GM23248 (cell line): Measurements from ENCODE around the gene CD63. TPM values are rescaled to one million over a fixed set of nuclear protein-coding genes. Genes with fewer than 3 reads are reported as not detected.

Source experiments
- DNase-seq: peaks from one replicate; pipeline ENCODE4 v3.0.0-alpha.2; 2015
- H2AFZ ChIP-seq: fragments of 200-600 bp; sonication (generic); 2 replicates; pipeline ENCODE4 v1.6.1; 2016; ENCODE audit warnings: antibody characterized with exemption
- H3F3A ChIP-seq: fragments of 200-600 bp; sonication (generic); 2 replicates; pipeline ENCODE4 v1.6.1; 2016; ENCODE audit warnings: mild to moderate bottlenecking, antibody characterized with exemption, mixed run types; ENCODE audit not compliant: insufficient read depth
- H3K27ac ChIP-seq: fragments of 200-600 bp; sonication (generic); 2 replicates; pipeline ENCODE4 v1.5.1; 2016; ENCODE audit warnings: mild to moderate bottlenecking
- H3K27me3 ChIP-seq: fragments of 200-600 bp; sonication (generic); replicated peaks from 2 replicates; pipeline ENCODE4 v1.6.1; 2016; ENCODE audit warnings: mild to moderate bottlenecking; ENCODE audit not compliant: insufficient read depth
- H3K36me3 ChIP-seq: fragments of 200-600 bp; sonication (generic); 2 replicates; pipeline ENCODE4 v1.6.1; 2016; ENCODE audit warnings: low read depth, mild to moderate bottlenecking
- H3K4me1 ChIP-seq: fragments of 200-600 bp; sonication (generic); 2 replicates; pipeline ENCODE4 v1.6.1; 2016; ENCODE audit warnings: mild to moderate bottlenecking; ENCODE audit not compliant: insufficient read depth
- H3K4me2 ChIP-seq: fragments of 200-600 bp; sonication (generic); one replicate; pipeline ENCODE4 v1.6.1; 2016; ENCODE audit warnings: mild to moderate bottlenecking; ENCODE audit not compliant: unreplicated experiment
- H3K4me3 ChIP-seq: fragments of 200-600 bp; sonication (generic); 2 replicates; pipeline ENCODE4 v1.5.1; 2016; ENCODE audit warnings: mild to moderate bottlenecking
- H3K79me2 ChIP-seq: fragments of 200-600 bp; sonication (generic); 2 replicates; pipeline ENCODE4 v1.6.1; 2016; ENCODE audit warnings: mild to moderate bottlenecking; ENCODE audit not compliant: insufficient read depth
- H3K9ac ChIP-seq: fragments of 200-600 bp; sonication (generic); 2 replicates; pipeline ENCODE4 v1.6.1; 2016; ENCODE audit warnings: mild to moderate bottlenecking
- H3K9me2 ChIP-seq: fragments of 200-600 bp; sonication (generic); 2 replicates; pipeline ENCODE4 v1.6.1; 2016; ENCODE audit warnings: mixed run types, mild to moderate bottlenecking, moderate library complexity; ENCODE audit not compliant: insufficient read depth
- H3K9me3 ChIP-seq: fragments of 200-600 bp; sonication (generic); one replicate; pipeline ENCODE4 v1.6.1; 2017; ENCODE audit warnings: low read depth
- H4K20me1 ChIP-seq: fragments of 200-600 bp; sonication (generic); 2 replicates; pipeline ENCODE4 v1.6.0; 2016; ENCODE audit not compliant: insufficient read depth
- EZH2 ChIP-seq: fragments of 200-600 bp; sonication (generic); IDR thresholded peaks from 2 replicates; pipeline ENCODE4 v1.6.1; 2018; ENCODE audit warnings: antibody characterized with exemption, mild to moderate bottlenecking; ENCODE audit not compliant: insufficient read depth, poor library complexity, severe bottlenecking
- EZH2phosphoT487 ChIP-seq: fragments of 200-600 bp; sonication (generic); IDR thresholded peaks from 2 replicates; pipeline ENCODE4 v1.6.1; 2018; ENCODE audit warnings: antibody characterized with exemption, moderate library complexity, mild to moderate bottlenecking, low read depth; ENCODE audit not compliant: insufficient read depth
- WGBS, 2 experiments: methylation state at CpG; one replicate each; pipeline ENCODE4 v1.1.6; 2015 to 2017; ENCODE audit warnings: low lambda C conversion rate in 2 of 2, low coverage in 1 of 2; ENCODE audit errors: missing lambda C conversion rate in 2 of 2; 5-methylcytosine and 5-hydroxymethylcytosine counted together
- in situ Hi-C: fragments of 300-500 bp; cut with MboI; formaldehyde crosslinking; loops from 2 replicates; pipeline ENCODE4 v1.15.0; 2020
- polyA plus RNA-seq: library from polyadenylated mRNA; unstranded; fragments of >200 nt; fragmentation: Nextera tagmentation; extraction: Ambion mirVana; gene quantifications from 2 replicates; pipeline ENCODE4 v1.2.1, GENCODE V29; 2016
- total RNA-seq: library from RNA; depleted of rRNA; stranded (reverse); fragments of >200 nt; shearing (Covaris generic); gene quantifications from 2 replicates; pipeline ENCODE4 v1.2.3, GENCODE V29; 2014

Gene CD63
- total and polyA plus RNA-seq, 2 experiments from 2014 or later: 1,535 to 3,562 TPM

- in situ Hi-C loops: no loop called here
- 92 to 96% methylated on average over 12 to 13 of the region's 13 CpGs for WGBS, 2 experiments
- Histone ChIP-seq H3K9me2 (no peaks in the 10 kb centered on the region), H3K4me3 (no peak overlapping the region), H2AFZ (0 out of 2 replicates have a peak overlapping the region, but pooled peaks have one; percentile 45), H3K36me3 (no peaks in the 10 kb centered on the region), H3K79me2 (no peaks in the 10 kb centered on the region), H3K4me2 (no peak overlapping the region), H3K9ac (no peak overlapping the region), H3K9me3 (no peaks in the 10 kb centered on the region), H3F3A (peaks cover 6% of the 10 kb centered on the region), H3K27ac (no peak overlapping the region), H3K27me3 (no peaks in the 10 kb centered on the region), H4K20me1 (no peaks in the 10 kb centered on the region), H3K4me1 (peaks cover 8% of the 10 kb centered on the region; the same call in 1 of the 2 replicates)
- no peak for TF ChIP-seq EZH2phosphoT487
- no peak for TF ChIP-seq EZH2
- no peak for DNase-seq
Measured at GRCh38 chr12:55682087-55682796, 46.6 kb downstream of the CD63 start.

- 22 to 26% methylated on average over 16 to 17 of the region's 17 CpGs for WGBS, 2 experiments
- H3K9me2 ChIP-seq: no peaks in the 10 kb centered on the region
- H3K79me2 ChIP-seq: no peaks in the 10 kb centered on the region
- peaks cover 8% of the 10 kb centered on the region; the same call in 1 of the 2 replicates for H3K4me1 ChIP-seq
- H3K27ac ChIP-seq: no peak overlapping the region
- H3K9me3 ChIP-seq: no peaks in the 10 kb centered on the region
- peak; percentile 76 for DNase-seq
- TF ChIP-seq EZH2phosphoT487: no peak
- no peak for TF ChIP-seq EZH2
- H3K27me3 ChIP-seq: no peaks in the 10 kb centered on the region
- H3K4me3 ChIP-seq: peak overlapping the region; percentile 32; the same call in 1 of the 2 replicates
- peak overlapping the region; percentile 63 for H3K4me2 ChIP-seq
- peaks cover 6% of the 10 kb centered on the region for H3F3A ChIP-seq
- in situ Hi-C loops: no loop called here
- H3K9ac ChIP-seq: no peak overlapping the region
- no peaks in the 10 kb centered on the region for H4K20me1 ChIP-seq
- H3K36me3 ChIP-seq: no peaks in the 10 kb centered on the region
- H2AFZ ChIP-seq: peak overlapping the region; percentile 45; the same call in 1 of the 2 replicates
Measured at GRCh38 chr12:55681142-55682077, 47.4 kb downstream of the CD63 start.

GRCh38 chr12:55679691-55680090, 49.1 kb downstream of the CD63 start:
- Histone ChIP-seq H4K20me1 (no peaks in the 10 kb centered on the region), H3K36me3 (no peaks in the 10 kb centered on the region), H3K4me3 (no peak overlapping the region), H3K27ac (no peak overlapping the region), H3K9me3 (no peaks in the 10 kb centered on the region), H3K9ac (no peak overlapping the region), H3K4me2 (no peak overlapping the region), H3F3A (peaks cover 6% of the 10 kb centered on the region), H3K27me3 (no peaks in the 10 kb centered on the region), H3K79me2 (no peaks in the 10 kb centered on the region), H3K9me2 (no peaks in the 10 kb centered on the region), H2AFZ (no peak overlapping the region), H3K4me1 (peaks cover 8% of the 10 kb centered on the region; the same call in 1 of the 2 replicates)
- TF ChIP-seq EZH2 (no peak), EZH2phosphoT487 (no peak)
- 89% methylated on average over 5 of the region's 5 CpGs for WGBS, 2 experiments
- DNase-seq: no peak
- in situ Hi-C loops: no loop called here

GRCh38 chr12:55676707-55677106, 52.1 kb downstream of the CD63 start:
- no peak overlapping the region for H3K27ac ChIP-seq
- no peak overlapping the region for H3K9ac ChIP-seq
- H3K9me3 ChIP-seq: no peaks in the 10 kb centered on the region
- no peak for DNase-seq
- no peak for TF ChIP-seq EZH2
- TF ChIP-seq EZH2phosphoT487: no peak
- no peaks in the 10 kb centered on the region for H3K27me3 ChIP-seq
- H3K79me2 ChIP-seq: no peaks in the 10 kb centered on the region
- H3K4me1 ChIP-seq: peaks cover 6% of the 10 kb centered on the region; the same call in 1 of the 2 replicates
- H3K4me3 ChIP-seq: no peak overlapping the region
- no peaks in the 10 kb centered on the region for H3K9me2 ChIP-seq
- no peaks in the 10 kb centered on the region for H4K20me1 ChIP-seq
- no peaks in the 10 kb centered on the region for H3K36me3 ChIP-seq
- in situ Hi-C loops: no loop called here
- H3F3A ChIP-seq: peaks cover 6% of the 10 kb centered on the region
- WGBS, 2 experiments: 90 to 93% methylated on average over 6 of the region's 6 CpGs
- no peak overlapping the region for H3K4me2 ChIP-seq
- no peak overlapping the region for H2AFZ ChIP-seq
